Measurements from ENCODE around the gene TBC1D13. TPM values are rescaled to one million over a fixed set of nuclear protein-coding genes. Genes with fewer than 3 reads are reported as not detected.
"Not testable (repeated sequence)": the region's sequence is repeated elsewhere in the genome, so short reads cannot be mapped to it uniquely, and the experiment has no call there.

The TBC1D13 gene
- total and polyA plus RNA-seq, 7 donors = 11.8 to 25.1 (median 15.5) TPM

DNA sequence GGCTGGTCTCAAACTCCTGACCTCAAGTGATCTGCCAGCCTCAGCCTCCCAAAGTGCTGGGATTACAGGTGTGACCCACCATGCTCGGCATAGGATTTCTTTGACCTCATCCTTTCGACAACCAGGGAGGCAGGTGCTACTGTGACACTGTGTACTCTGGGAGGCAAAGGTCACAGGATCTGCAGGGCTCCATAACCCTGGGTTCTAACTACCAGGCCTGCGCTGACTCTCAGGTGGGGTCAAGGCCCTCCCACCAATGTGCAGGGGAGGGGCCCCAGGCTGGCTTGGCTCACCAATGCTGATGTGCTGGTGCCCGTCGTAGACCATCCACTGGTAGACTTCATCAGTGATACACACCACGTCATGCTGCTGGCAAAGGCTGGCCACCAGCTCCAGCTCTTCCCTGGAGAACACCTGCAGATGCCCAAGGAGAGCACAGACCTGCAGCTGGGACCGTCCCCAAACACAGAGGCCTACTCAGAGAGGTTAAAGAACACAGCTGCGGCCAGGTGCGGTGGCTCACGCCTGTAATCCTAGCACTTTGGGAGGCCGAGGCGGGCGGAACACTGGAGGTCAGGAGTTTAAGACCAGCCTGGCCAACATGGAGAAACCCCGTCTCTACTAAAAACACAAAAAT lies 49.6 kb downstream of the TBC1D13 start:
- ATAC-seq (no peak), DNase-seq (no peak)
- Histone ChIP-seq H3K4me1 (no peaks in the 10 kb centered on the region), H3K9me3 (no peaks in the 10 kb centered on the region), H3K27ac (no peak overlapping the region), H3K36me3 (ENCODE audit: insufficient read depth in 1 of 2, low read depth in 1 of 2) (peaks cover 0 to 26% of the 10 kb centered on the region in 2 donors), H3K27me3 (ENCODE audit: insufficient read depth in 3 of 3, low read length in 2 of 3) (no peaks in the 10 kb centered on the region), H3K4me3 (no peak overlapping the region)
- TF ChIP-seq, protein P1, sequence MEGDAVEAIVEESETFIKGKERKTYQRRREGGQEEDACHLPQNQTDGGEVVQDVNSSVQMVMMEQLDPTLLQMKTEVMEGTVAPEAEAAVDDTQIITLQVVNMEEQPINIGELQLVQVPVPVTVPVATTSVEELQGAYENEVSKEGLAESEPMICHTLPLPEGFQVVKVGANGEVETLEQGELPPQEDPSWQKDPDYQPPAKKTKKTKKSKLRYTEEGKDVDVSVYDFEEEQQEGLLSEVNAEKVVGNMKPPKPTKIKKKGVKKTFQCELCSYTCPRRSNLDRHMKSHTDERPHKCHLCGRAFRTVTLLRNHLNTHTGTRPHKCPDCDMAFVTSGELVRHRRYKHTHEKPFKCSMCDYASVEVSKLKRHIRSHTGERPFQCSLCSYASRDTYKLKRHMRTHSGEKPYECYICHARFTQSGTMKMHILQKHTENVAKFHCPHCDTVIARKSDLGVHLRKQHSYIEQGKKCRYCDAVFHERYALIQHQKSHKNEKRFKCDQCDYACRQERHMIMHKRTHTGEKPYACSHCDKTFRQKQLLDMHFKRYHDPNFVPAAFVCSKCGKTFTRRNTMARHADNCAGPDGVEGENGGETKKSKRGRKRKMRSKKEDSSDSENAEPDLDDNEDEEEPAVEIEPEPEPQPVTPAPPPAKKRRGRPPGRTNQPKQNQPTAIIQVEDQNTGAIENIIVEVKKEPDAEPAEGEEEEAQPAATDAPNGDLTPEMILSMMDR (IDR thresholded peaks at IDR 0.05) = no peak
- intact Hi-C loops (cut with DNase I) = no loop called here
- WGBS, 3 donors = 88 to 93% (median 91%) methylated on average over 14 of the region's 14 CpGs

DNA sequence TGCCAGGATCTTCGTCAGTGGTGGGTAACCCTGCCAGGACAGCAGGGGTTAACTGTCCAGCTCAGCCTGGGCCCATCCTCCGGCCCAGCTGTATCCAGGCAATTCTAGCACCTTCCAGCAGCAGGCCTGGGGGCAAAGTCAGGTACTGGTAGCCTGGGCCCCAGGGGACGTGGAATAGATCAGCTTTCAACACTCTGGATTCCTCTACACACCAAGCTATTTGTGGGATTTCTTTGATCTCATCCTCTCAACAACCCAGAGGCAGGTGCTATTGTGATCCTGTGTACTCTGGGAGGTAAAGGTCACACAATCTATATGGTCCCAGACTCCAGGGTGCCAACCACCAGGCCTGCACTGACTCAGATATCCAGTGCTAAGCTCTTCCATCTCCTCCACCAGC lies 51.3 kb downstream of the TBC1D13 start:
- DNase-seq = no peak
- H3K36me3 ChIP-seq (ENCODE audit: insufficient read depth in 1 of 2, low read depth in 1 of 2) = peaks cover 0 to 29% of the 10 kb centered on the region in 2 donors
- H3K27ac ChIP-seq = no peak overlapping the region
- H3K4me3 ChIP-seq = no peak overlapping the region
- 62 to 83% (median 69%) methylated on average over 3 of the region's 3 CpGs for WGBS, 3 donors
- H3K4me1 ChIP-seq = no peaks in the 10 kb centered on the region
- H3K27me3 ChIP-seq (ENCODE audit: insufficient read depth in 3 of 3, low read length in 2 of 3) = no peaks in the 10 kb centered on the region
- TF ChIP-seq, protein P1 (IDR thresholded peaks at IDR 0.05) = no peak
- ATAC-seq = no peak
- no peaks in the 10 kb centered on the region for H3K9me3 ChIP-seq
- intact Hi-C loops (cut with DNase I) = no loop called here

DNA sequence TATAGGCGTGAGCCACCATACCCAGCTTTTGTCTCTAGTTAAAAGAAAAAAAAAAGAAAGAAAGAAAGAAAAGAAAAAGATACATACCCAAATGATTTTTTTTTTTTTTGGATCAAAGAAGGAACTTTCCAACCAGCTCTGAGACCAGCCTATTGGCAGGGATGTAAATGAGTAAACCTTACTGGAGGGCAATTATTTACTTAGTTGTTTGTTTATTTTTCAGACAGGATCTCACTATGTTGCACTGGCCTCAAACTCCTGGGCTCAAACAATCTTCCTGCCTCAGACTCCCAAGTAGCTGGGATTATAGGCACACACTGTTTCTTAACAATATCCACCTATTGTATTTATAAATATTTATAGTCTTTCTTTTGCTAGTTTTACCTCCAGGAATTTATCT lies 53.5 kb downstream of the TBC1D13 start:
- intact Hi-C loops (cut with DNase I) = no loop called here
- ATAC-seq = no peak

DNA sequence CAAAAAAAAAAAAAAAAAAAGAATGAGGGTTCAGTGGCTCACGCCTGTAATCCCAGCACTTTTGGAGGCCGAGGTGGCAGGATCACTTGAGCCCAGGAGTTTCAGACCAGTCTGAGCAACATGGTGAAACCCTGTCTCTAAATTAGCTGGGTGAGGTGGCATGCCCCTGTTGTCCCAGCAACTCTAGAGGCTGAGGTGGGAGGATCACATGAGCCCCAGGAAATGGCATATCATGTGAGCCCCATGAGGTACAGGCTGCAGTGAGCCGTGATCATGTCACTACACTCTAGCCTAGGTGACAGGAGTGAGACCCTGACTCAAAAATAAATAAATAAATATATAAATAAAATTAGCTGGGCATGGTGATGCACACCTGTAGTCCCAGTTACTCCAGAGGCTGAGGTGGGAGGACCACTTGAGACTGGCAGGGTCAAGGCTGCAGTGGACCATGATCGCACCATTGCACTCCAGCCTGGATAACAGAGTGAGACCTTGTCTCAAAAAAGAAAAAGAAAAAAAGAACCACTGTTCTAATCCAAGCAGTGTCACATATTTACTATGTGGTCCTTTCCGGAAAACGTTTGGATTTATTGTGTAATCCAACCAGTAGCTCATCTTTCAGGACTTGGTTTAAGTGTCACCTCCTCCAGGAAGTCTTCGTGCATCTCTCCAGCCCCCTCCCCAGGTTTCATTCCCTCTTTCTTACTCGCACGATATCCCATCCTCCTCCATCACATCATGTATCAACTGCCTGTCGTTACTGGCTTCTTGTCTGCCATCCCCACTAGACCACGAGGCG lies 54.8 kb downstream of the TBC1D13 start:
- H3K27ac ChIP-seq = no peak overlapping the region
- no peaks in the 10 kb centered on the region for H3K4me1 ChIP-seq
- no peak for ATAC-seq
- peak in 1 of 2 donors; percentile 1 for DNase-seq
- intact Hi-C loops (cut with DNase I) = no loop called here
- TF ChIP-seq, protein P1 (IDR thresholded peaks at IDR 0.05) = no peak
- peaks cover 0 to 10% of the 10 kb centered on the region in 2 donors for H3K36me3 ChIP-seq (ENCODE audit: insufficient read depth in 1 of 2, low read depth in 1 of 2)
- 87 to 90% (median 88%) methylated on average over 12 of the region's 12 CpGs for WGBS, 3 donors
- H3K9me3 ChIP-seq = no peaks in the 10 kb centered on the region
- H3K4me3 ChIP-seq = no peak overlapping the region
- no peaks in the 10 kb centered on the region for H3K27me3 ChIP-seq (ENCODE audit: insufficient read depth in 3 of 3, low read length in 2 of 3)

More for the DNA sequence above, 53.5 kb downstream of the TBC1D13 start:
- Histone ChIP-seq H3K4me1 (no peaks in the 10 kb centered on the region), H3K27me3 (ENCODE audit: insufficient read depth in 3 of 3, low read length in 2 of 3) (no peaks in the 10 kb centered on the region), H3K36me3 (ENCODE audit: insufficient read depth in 1 of 2, low read depth in 1 of 2) (peaks cover 0 to 14% of the 10 kb centered on the region in 2 donors), H3K27ac (no peak overlapping the region), H3K4me3 (no peak overlapping the region), H3K9me3 (no peaks in the 10 kb centered on the region)
- DNase-seq = no peak
- TF ChIP-seq, protein P1 (IDR thresholded peaks at IDR 0.05) = no peak
- WGBS, 3 donors = 98 to 100% (median 100%) methylated on average over 1 of the region's 1 CpG

DNA sequence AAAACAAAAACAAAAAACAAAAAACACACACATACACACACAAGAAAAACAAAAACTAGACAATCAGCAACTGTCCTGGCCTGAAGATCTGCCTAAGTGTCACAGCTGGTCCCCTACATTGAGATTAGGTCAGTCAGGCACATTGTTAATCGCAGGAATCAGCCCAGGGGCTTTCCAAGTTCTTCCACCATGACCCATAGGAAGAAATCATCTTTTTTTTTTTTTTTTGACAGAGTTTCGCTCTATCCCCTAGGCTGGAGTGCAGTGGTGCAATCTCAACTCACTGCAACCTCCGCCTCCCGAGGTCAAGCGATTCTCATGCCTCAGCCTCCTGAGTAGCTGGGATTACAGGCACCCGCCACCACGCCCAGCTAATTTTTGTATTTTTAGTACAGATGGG lies 56.1 kb downstream of the TBC1D13 start:
- H3K27ac ChIP-seq; H3K27me3 ChIP-seq (ENCODE audit: insufficient read depth in 3 of 3, low read length in 2 of 3); intact Hi-C loops (cut with DNase I); ATAC-seq; H3K4me3 ChIP-seq; DNase-seq; H3K9me3 ChIP-seq; H3K4me1 ChIP-seq: not testable (repeated sequence)
- 94 to 98% (median 94%) methylated on average over 7 of the region's 7 CpGs for WGBS, 3 donors
- H3K36me3 ChIP-seq (ENCODE audit: insufficient read depth in 1 of 2, low read depth in 1 of 2) = peaks cover 0 to 10% of the 10 kb centered on the region in 2 donors
